Ectodermal cell (in vitro differentiated cells): Measurements from ENCODE around the gene SIAH1.
"Not testable (repeated sequence)": the region's sequence is repeated elsewhere in the genome, so short reads cannot be mapped to it uniquely, and the experiment has no call there.

Experiments
- H3K27ac ChIP-seq: 2 replicates; pipeline ENCODE4 v1.7.0; 2013; ENCODE audit warnings: mild to moderate bottlenecking, low read depth, low read length; ENCODE audit not compliant: insufficient read depth, poor library complexity, severe bottlenecking
- H3K27me3 ChIP-seq: 2 replicates; pipeline ENCODE4 v1.7.0; 2013; ENCODE audit warnings: mild to moderate bottlenecking, low read length; ENCODE audit not compliant: insufficient read depth, control insufficient read depth, poor library complexity, severe bottlenecking
- H3K36me3 ChIP-seq: one replicate; pipeline ENCODE4 v1.7.0; 2013; ENCODE audit warnings: low read length; ENCODE audit not compliant: control insufficient read depth, insufficient read depth
- H3K4me1 ChIP-seq: one replicate; pipeline ENCODE4 v1.7.0; 2013; ENCODE audit warnings: low read length; ENCODE audit not compliant: control insufficient read depth, insufficient read depth
- H3K4me3 ChIP-seq: 2 replicates; pipeline ENCODE4 v1.7.0; 2013; ENCODE audit warnings: low read depth, low read length, control low read depth; ENCODE audit not compliant: insufficient read depth
- H3K9me3 ChIP-seq: 2 replicates; pipeline ENCODE4 v1.7.0; 2013; ENCODE audit warnings: mild to moderate bottlenecking, low read length, moderate library complexity; ENCODE audit not compliant: control insufficient read depth
- WGBS, 2 experiments: methylation state at CpG; one replicate each; pipeline ENCODE4 v1.1.7; 2013; ENCODE audit warnings: missing lambda C conversion rate in 2 of 2; 5-methylcytosine and 5-hydroxymethylcytosine counted together

Gene SIAH1

DNA sequence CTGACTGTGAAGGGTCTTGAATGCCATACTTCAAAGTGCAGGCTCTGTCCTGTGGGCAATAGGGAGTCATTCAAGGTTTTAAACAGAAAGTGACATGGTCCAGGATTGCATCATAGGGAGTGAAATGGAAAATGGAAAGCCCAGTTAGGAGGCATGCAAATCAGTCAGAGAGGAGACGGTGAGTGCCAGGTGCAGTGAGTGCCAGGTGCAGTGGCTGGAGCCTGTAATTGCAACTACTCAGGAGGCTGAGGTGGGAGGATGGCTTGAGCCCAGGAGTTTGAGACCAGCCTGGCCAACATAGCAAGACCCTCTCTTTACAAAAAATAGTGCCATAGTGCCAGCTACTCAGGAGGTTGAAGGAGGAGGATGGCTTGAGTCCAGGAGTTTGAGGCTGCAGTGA lies 35.2 kb upstream of the SIAH1 start:
- WGBS, 2 experiments = 84 to 91% methylated on average over 1 of the region's 1 CpG
- H3K36me3 ChIP-seq = no peaks in the 10 kb centered on the region
- H3K4me1 ChIP-seq = no peaks in the 10 kb centered on the region
- H3K4me3 ChIP-seq = no peak overlapping the region
- H3K9me3 ChIP-seq = no peaks in the 10 kb centered on the region
- H3K27ac ChIP-seq = no peak overlapping the region
- H3K27me3 ChIP-seq = no peaks in the 10 kb centered on the region

DNA sequence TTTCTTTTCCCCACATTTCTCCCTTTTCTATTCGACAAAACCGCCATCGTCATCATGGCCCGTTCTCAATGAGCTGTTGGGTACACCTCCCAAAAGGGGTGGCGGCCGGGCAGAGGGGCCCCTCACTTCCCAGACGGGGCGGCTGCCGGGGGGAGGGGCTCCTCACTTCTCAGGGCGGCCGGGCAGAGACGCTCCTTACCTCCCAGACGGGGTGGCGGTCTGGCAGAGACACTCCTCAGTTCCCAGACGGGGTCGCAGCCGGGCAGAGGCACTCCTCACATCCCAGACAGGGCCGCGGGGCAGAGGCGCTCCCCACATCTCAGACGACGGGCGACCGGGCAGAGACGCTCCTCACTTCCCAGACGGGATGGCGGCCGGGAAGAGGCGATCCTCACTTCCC lies 31.4 kb upstream of the SIAH1 start:
- not testable (repeated sequence) for H3K27ac ChIP-seq, H3K4me1 ChIP-seq, H3K9me3 ChIP-seq, H3K36me3 ChIP-seq, H3K27me3 ChIP-seq, H3K4me3 ChIP-seq
- WGBS, 2 experiments = 93 to 96% methylated on average over 29 of the region's 29 CpGs

- no peak overlapping the region for H3K27ac ChIP-seq
- 84 to 87% methylated on average over 1 to 2 of the region's 2 CpGs for WGBS, 2 experiments
- no peak overlapping the region for H3K4me3 ChIP-seq
- H3K4me1 ChIP-seq = no peaks in the 10 kb centered on the region
- H3K27me3 ChIP-seq = no peaks in the 10 kb centered on the region
- no peaks in the 10 kb centered on the region for H3K36me3 ChIP-seq
- H3K9me3 ChIP-seq = no peaks in the 10 kb centered on the region
Measured at GRCh38 chr16:48413272-48413671, 28.1 kb upstream of the SIAH1 start.

GRCh38 chr16:48409839-48410632 lies 24.8 kb upstream of the SIAH1 start:
- no peaks in the 10 kb centered on the region for H3K27me3 ChIP-seq
- H3K4me1 ChIP-seq = no peaks in the 10 kb centered on the region
- H3K4me3 ChIP-seq = no peak overlapping the region
- H3K27ac ChIP-seq = no peak overlapping the region
- 91 to 93% methylated on average over 12 of the region's 12 CpGs for WGBS, 2 experiments
- no peaks in the 10 kb centered on the region for H3K9me3 ChIP-seq
- no peaks in the 10 kb centered on the region for H3K36me3 ChIP-seq

DNA sequence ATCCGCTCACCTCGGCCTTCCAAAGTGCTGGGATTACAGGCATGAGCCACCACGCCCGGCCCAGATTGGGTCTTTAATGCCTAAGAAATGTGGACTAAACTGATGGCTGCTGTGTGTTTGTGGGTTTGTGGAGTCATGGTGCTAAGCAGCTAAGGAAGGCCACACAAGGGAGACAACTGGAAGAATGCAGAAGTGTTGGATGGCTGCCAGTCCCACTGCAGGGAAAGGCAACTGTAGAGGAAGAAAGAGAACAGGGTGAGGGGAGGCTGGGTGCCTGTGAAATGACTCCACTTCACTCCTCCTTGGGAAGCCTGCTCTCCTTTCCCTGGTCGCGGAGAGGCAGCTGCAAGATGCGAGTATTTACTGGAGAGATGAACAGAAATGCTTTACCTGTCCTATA lies 23.5 kb upstream of the SIAH1 start:
- Histone ChIP-seq H3K27me3 (no peaks in the 10 kb centered on the region), H3K9me3 (no peaks in the 10 kb centered on the region), H3K4me3 (no peak overlapping the region), H3K27ac (no peak overlapping the region), H3K4me1 (no peaks in the 10 kb centered on the region), H3K36me3 (no peaks in the 10 kb centered on the region)
- 93% methylated on average over 7 of the region's 7 CpGs for WGBS, 2 experiments

GRCh38 chr16:48405907-48406306 lies 20.7 kb upstream of the SIAH1 start:
- WGBS, 2 experiments = 88 to 90% methylated on average over 4 of the region's 4 CpGs
- no peak overlapping the region for H3K4me3 ChIP-seq
- H3K4me1 ChIP-seq = no peaks in the 10 kb centered on the region
- no peaks in the 10 kb centered on the region for H3K9me3 ChIP-seq
- no peaks in the 10 kb centered on the region for H3K36me3 ChIP-seq
- H3K27ac ChIP-seq = no peak overlapping the region
- no peaks in the 10 kb centered on the region for H3K27me3 ChIP-seq

DNA sequence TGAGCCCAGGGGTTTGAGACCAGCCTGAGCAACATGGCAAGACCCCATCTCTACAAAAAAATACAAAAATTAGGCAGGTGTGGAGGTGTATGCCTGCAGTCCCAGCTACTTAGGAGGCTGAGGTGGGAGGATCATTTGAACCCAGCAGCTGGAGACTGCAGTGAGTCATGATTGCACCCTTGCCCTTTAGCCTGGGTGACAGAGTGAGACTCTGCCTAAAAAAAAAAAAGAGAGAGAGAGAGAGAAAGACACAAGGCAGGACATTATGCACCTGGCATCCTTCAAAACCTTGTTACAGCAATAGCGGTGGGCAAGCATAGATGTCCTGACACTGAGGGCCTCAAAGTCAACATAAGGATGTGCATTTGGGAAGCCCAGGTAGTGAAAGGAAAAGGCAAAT lies 19.9 kb upstream of the SIAH1 start:
- no peaks in the 10 kb centered on the region for H3K36me3 ChIP-seq
- WGBS, 2 experiments = 95 to 100% methylated on average over 1 of the region's 1 CpG
- no peak overlapping the region for H3K4me3 ChIP-seq
- H3K4me1 ChIP-seq = no peaks in the 10 kb centered on the region
- H3K27me3 ChIP-seq = no peaks in the 10 kb centered on the region
- H3K9me3 ChIP-seq = no peaks in the 10 kb centered on the region
- H3K27ac ChIP-seq = no peak overlapping the region

DNA sequence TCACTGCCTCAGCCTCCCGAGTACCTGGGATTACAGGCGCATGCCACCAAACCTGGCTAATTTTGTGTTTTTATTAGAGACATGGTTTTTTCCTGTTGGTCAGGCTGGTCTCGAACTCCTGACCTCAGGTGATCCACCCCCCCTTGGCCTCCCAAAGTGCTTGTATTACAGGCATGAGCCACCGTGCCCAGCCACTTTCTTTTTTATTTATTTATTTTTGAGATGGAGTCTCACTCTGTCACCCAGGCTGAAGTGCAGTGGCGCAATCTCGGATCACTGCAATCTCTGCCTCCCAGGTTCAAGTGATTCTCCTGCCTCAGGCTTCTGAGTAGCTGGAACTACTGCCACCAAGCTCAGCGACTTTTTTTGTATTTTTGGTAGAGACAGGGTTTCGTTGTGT lies 17.3 kb upstream of the SIAH1 start:
- H3K27ac ChIP-seq, H3K9me3 ChIP-seq, H3K27me3 ChIP-seq, H3K36me3 ChIP-seq, H3K4me1 ChIP-seq, H3K4me3 ChIP-seq: not testable (repeated sequence)
- 86% methylated on average over 8 of the region's 8 CpGs for WGBS, 2 experiments

- Histone ChIP-seq H3K36me3 (no peaks in the 10 kb centered on the region), H3K27me3 (no peaks in the 10 kb centered on the region), H3K4me1 (peaks cover 3% of the 10 kb centered on the region), H3K4me3 (no peak overlapping the region), H3K27ac (no peak overlapping the region), H3K9me3 (no peaks in the 10 kb centered on the region)
- 77 to 78% methylated on average over 3 of the region's 3 CpGs for WGBS, 2 experiments
Measured at GRCh38 chr16:48395375-48395774, 10.2 kb upstream of the SIAH1 start.

GRCh38 chr16:48394355-48394703 lies 9.1 kb upstream of the SIAH1 start:
- 88 to 98% methylated on average over 6 of the region's 6 CpGs for WGBS, 2 experiments
- no peaks in the 10 kb centered on the region for H3K36me3 ChIP-seq
- H3K27ac ChIP-seq = no peak overlapping the region
- H3K27me3 ChIP-seq = no peaks in the 10 kb centered on the region
- H3K4me1 ChIP-seq = peaks cover 3% of the 10 kb centered on the region
- H3K4me3 ChIP-seq = no peak overlapping the region
- no peaks in the 10 kb centered on the region for H3K9me3 ChIP-seq
